Measurements from ENCODE around the gene KLHDC3. TPM values are rescaled to one million over a fixed set of nuclear protein-coding genes. Genes with fewer than 3 reads are reported as not detected.

The KLHDC3 gene, protein sequence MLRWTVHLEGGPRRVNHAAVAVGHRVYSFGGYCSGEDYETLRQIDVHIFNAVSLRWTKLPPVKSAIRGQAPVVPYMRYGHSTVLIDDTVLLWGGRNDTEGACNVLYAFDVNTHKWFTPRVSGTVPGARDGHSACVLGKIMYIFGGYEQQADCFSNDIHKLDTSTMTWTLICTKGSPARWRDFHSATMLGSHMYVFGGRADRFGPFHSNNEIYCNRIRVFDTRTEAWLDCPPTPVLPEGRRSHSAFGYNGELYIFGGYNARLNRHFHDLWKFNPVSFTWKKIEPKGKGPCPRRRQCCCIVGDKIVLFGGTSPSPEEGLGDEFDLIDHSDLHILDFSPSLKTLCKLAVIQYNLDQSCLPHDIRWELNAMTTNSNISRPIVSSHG
- 42.5 TPM for total RNA-seq

DNA sequence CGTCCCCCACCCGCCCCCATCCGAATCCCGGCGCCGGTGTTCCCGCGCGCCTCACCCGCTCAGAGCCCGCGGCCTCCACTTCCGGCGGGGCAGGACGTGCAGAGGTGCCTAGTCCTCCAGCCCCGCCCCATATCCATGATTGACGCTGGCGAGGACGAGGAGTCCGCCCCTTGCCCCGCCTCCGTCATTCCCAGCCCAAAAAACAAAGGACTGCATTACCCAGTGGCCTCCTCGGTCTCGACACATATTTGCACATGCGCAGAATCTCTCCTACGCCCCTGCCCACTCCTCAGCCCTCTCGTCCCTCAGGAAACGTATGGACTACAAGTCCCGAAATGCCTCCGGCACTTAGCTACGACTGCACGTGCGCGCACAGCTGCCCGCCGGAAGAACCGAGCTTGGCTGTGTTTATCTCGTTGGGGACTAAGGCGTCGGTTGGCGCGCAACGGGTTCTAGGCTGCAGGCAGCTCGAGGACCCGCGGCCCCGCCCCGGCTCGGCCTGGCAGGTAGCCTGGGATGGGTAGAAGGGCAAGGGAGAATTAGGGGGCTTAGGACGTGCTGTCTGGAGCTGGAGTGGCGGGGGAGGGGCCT, at the start of gene KLHDC3, which contains the start of gene MEA1:
Gene KLHDC3, plus strand, starts transcription at position 407 of the 591 bp plus-strand sequence. CDS start 2,944 bp downstream, outside the sequence.
Gene MEA1, minus strand, starts transcription at position 104 of the 591 bp plus-strand sequence. CDS start 133 bp downstream, outside the sequence.
- peak; percentile 99 for DNase-seq (ENCODE audit: low spot score)
- peak; percentile 97 for ATAC-seq

DNA sequence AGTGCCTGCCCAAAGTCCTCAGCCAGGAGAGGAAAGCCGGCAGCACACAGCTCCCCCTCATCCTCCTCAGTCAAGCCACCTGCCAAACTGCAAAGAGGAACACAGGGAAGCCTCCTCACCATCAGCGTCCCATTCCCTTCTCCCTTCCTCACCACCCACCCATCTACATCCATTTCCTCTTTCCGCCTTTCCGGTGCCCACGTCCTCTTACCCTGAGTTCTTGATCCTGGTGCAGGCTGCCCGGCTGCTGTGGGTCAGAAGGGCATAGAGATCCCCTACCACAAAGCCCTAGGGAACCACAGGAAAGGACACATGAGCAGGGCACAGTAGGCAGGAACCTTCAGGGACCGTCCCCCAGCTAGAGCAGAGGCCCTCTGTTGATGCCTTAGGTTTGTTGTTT, 47.5 kb upstream of the KLHDC3 start:
- DNase-seq (ENCODE audit: low spot score), result no peak
- no peak for ATAC-seq

DNA sequence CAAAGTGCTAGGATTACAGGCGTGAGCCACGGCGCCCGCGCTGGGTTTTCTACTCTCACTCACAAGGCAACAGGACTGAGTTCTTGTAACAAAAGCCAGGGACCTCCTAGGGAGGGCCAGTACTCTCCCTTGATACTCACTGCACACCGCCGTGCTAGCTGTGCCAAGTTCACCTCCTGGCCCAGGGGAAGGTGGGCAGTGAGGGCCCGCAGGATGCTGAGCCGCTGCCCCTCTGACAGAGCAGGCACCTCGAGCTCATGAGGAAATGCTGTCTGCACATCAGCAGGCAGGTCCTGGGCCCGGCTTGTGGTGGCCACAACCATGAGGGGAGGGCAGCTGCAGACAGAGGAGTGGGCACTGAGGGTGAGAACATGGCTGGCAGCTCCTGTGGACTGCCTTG, 46.8 kb upstream of the KLHDC3 start:
- ATAC-seq (peak; percentile 3), DNase-seq (ENCODE audit: low spot score) (no peak)

DNA sequence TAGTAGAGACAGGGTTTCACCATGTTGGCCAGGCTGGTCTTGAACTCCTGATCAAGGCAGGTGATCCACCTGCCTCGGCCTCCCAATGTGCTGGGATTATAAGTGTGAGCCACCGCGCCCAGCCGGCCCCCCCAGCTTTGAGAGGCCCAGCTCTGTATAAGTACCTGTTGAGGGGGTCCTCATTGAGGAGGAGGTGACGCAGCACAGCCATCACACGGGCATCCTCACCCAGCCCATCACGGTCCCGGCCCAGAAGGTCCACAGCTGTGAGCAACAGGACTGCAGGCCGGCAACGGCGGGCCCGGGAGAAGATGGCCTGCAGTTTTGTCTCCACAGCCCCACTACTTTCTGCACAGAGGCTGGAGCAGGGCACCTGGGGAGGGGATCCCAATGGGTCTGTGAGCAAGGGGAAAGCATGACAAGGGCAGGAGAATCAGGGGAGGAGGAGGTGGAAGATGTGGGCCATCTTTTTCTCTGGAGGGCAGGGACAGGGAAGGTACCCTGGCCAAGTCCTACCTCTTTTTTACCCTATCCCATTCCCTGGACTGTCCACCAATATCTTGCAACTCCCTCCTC, 45.8 kb upstream of the KLHDC3 start:
- DNase-seq (ENCODE audit: low spot score) (no peak), ATAC-seq (peak; percentile 7)

DNA sequence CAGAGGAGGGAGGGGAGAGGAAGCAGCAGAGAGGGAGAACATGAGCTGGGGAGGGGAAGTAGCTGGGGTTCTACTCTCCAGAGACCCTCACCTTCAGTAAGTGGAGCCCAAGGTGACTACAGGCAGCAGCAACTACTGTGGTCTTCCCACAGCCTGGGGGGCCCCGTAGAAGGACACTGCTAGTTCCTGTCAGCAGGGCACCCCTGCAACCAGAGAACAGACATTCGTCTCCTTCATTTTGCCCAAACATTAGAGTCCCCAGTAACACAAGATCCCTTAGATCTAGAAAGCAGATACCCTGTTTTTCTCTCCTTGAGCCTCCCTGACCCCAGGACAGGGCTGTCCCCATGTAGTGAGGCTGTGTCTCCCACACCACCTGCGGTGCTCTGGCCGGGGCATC, 45.3 kb upstream of the KLHDC3 start:
- peak; percentile 18 for ATAC-seq
- DNase-seq (ENCODE audit: low spot score), result no peak

DNA sequence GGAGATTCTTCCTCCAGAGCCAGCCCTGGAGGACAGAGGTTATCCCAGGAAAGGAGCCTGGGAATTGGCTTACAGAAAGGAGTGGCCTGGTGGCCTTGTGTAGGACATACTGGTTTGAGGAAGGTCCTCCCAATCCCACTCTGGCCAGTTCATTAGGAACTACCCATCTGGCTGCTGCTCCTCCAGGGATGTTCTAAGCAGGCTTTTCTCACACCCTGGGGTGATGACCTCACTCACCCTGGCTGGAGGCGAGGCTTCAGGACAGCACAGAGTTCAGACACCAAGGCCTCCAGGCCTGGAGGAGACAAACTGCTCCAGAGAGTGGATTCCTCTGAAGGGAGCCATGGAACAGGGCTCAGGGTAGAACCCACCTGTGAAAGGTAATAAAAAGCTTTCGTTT, 44.6 kb upstream of the KLHDC3 start:
- DNase-seq (ENCODE audit: low spot score) (no peak), ATAC-seq (peak; percentile 25)

DNA sequence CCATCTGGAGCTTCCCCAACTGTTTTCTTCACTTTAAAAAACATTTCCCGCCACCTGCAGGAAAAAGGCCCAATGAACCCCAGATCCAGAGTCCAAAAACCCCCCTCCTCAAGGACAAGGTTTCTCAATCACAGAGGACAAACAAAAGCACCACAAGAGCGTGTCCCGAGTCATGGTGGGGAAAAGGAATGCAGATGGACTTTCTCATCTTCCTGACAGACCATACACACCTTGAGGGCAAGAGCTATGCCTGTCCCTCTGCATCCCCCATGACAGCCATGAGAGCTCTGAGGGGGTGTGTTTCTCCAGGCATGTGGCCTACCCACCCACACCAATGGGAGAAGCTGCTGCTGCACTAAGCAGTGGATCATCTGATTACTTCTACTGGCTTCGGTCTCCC, 44.1 kb upstream of the KLHDC3 start:
- DNase-seq (ENCODE audit: low spot score) (no peak), ATAC-seq (peak; percentile 1)

DNA sequence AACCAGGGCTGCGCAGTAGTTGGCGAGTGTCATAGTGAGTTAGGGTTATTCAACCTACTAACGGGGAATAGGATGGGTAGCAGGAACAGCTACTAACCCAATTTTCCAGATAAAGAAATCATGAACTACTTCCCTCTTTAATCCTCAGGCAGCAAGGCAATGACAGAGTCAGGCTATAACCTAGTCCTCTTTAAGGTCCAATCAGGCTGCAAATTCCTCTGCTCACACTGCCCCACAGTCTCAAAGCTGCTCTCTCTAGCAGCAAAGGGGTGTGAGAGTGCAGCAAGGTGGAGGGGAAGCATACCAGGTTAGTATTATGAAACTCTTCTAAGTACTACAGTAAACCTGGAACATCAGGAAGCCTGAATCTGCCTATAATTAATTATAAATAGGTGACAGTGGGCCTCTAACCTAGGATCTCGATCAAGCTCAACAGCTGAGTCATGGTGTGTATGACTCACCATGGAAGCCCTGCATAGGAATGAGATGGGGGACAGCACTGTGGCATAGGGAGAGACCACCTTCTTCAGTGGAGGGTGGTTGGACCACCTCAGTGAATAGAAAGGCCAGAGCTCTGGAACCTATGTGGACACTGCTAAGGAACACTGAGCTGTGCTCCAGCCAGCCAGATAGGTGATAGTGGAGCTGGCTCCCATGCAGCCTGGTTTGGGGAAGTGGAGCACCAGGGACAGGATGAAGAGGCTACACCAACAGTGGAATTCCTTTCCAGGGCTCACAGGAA, 43.0 kb upstream of the KLHDC3 start:
- DNase-seq (ENCODE audit: low spot score) (no peak), ATAC-seq (no peak)

DNA sequence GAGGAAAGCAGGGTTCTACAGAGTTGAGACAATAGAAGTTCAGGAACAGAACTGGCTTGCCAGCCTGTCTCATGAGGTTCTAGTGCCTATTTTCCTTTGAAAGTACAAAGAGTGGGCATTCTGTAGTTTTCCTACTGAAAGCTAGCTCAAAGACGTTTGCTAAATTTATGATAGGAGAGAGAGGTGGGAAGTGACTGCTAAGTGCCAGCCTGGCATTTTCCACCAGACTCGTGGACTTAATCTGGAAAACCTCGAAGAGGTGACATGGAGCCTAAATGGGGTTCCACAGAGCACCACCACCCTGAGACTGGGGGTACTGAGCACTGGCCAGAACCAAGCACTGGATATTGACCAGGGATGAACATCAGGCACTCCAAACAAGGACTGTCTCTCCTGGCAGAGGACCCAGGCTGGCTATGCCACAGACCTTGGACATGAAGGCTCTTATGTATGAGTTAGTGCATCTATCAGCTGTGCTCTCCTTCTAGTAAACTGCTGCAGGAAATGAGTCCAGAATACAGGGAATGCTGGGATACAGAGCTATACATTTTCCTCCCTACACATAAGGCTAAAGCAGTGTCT, 42.2 kb upstream of the KLHDC3 start:
- ATAC-seq, result no peak
- no peak for DNase-seq (ENCODE audit: low spot score)

DNA sequence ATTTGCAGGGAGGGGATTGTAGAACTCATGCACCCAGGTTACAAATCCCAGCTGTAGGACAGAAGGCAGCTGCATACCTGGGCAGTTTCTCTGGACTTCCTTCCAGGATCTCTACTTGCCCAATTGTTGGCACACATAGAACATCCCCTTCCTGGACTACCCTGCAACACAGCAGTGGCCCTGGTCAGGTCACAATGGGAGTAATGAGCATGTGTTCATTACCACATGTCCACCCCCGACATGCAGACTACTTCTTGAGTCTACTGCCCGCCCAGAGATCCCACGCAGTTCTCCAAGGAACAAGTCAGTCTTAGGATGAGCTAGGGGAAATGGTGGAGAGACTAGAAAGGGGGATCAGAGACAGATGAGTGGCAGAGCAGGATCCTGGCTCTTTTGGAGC, 40.1 kb upstream of the KLHDC3 start:
- no peak for ATAC-seq
- no peak for DNase-seq (ENCODE audit: low spot score)

DNA sequence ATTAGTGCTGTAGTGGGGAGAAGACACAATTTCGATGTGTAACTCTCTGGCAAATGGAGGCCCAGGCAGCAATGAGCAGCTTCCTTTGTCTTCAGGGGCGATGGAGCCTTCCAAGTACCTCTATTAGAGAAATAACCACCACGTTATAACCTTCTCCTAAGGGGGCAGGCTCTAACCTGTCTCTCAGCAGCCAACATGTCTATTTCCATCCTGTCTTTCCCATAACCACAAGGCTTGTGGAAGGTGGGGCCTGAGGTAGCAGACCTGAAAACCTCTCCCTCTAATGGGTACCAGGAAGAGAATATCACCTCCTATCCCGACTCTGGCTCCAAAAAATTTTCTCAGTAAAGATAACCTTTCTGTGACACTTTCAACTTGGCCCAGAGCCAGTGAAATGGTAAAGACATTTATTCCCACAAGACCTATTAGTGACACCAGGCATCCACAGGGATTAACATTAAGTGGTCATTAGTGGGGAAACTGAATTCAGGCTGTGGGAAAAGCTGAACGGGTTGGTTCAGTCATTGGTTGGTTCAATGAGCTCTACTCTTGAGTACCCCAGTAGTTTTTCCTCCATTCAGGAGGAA, 39.0 kb upstream of the KLHDC3 start:
- ATAC-seq (no peak), DNase-seq (ENCODE audit: low spot score) (no peak)

DNA sequence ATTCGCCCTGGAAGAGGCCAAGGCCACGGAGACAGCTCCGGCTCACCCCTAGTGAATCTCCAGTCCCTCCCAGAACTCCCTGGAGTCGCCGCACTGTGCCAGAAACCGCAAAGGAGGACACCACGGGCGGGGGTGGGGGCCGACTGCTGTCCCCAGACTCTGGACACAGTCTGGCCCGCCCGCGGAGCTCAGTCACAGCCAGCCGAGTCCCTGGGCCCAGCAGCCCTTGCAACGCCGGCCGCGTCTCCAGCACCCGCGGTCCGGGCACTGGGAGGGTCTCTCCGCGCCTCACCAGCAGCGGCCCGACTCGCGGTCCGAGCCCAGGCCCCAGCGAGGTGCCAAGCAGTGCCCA, 35.6 kb upstream of the KLHDC3 start:
- DNase-seq (ENCODE audit: low spot score) (no peak), ATAC-seq (peak; percentile 58)

DNA sequence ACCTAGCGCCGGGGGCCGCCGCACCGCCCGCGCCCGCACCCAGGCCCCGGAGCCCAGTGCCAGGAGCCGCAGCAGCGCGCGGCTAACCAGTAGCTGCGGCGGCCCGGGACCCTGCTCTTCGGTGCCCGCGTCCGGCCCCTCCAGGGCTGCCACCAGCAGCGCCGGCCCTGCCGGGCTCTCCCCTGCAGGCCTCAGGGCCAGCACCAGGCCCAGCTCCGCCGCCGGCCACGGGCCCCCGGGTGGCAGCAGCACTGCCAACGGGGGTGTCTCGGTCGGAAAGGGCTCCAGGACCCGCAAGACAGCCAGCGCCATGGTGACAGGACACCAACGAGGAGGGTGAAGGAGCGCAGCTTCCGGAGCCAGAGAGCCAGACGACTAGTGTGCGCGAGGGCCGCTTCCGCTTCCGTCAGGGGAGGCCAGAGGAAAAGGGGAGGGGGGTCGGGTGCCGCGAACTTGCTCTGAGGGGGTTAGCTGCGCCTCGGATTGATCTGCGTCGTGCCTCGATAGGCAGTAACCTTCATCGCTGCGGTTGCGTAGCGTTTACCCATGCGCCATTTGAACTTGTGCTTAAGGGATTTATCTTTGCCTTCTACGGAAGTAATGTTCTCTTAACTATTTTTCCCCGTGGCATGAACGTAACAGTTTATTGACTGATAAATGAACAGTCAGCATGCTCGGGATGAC, 35.1 kb upstream of the KLHDC3 start, which contains the start of gene PEX6:
Gene PEX6, minus strand, starts transcription at position 343 of the 684 bp plus-strand sequence. Its CDS starts 31 bp downstream, at position 312.
- ATAC-seq (peak; percentile 93), DNase-seq (ENCODE audit: low spot score) (peak; percentile 89)

DNA sequence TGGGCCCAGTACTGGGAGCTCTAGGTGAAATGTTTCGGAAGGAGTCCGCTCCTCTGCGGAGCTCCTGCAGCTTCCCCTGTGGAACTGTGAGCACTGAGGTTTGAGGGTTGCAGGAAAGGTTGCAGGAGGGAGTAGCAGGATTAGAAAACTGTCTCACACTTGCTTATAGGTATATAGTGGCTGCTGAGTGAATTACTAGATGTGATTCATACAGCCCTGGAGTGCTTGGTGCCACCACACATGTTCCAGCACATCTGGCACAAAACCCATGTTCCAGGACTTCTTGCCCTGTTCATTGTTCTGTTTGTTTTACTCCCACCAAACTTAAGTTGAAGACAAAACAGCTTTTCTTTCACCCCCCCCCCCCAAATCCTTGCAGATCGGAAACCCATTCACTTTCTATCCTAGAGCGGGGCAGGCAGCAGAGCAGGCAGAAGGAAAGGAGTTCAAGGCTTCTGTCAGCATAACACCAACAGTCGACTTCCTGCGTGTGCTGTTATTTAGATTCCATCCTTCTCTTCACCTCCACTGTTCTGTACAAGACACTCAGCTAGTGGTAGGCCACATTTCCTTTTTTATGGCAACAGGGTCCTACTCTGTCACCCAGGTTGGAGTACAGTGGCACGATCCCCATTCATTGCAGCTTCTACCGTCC, 34.4 kb upstream of the KLHDC3 start:
- ATAC-seq (peak; percentile 12), DNase-seq (ENCODE audit: low spot score) (no peak)

DNA sequence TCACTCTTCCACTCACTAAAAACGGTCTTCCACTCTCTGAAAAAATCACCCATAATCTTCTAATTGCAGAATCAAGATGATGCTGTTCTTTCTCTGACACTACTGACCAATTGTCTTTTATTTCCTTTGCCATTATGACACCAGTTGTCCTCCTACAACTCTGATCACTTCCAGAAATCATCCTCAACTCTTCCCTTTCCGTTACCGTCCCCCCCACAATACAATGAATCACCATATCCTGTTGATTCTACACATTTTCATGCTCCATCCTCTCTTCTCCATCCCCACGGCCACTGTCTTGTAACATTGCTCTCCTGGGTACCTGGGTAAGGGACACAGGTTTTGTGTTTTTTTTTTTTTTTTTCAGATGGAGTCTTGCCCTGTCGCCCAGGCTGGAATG, 32.2 kb upstream of the KLHDC3 start:
- DNase-seq (ENCODE audit: low spot score) (no peak), ATAC-seq (no peak)

DNA sequence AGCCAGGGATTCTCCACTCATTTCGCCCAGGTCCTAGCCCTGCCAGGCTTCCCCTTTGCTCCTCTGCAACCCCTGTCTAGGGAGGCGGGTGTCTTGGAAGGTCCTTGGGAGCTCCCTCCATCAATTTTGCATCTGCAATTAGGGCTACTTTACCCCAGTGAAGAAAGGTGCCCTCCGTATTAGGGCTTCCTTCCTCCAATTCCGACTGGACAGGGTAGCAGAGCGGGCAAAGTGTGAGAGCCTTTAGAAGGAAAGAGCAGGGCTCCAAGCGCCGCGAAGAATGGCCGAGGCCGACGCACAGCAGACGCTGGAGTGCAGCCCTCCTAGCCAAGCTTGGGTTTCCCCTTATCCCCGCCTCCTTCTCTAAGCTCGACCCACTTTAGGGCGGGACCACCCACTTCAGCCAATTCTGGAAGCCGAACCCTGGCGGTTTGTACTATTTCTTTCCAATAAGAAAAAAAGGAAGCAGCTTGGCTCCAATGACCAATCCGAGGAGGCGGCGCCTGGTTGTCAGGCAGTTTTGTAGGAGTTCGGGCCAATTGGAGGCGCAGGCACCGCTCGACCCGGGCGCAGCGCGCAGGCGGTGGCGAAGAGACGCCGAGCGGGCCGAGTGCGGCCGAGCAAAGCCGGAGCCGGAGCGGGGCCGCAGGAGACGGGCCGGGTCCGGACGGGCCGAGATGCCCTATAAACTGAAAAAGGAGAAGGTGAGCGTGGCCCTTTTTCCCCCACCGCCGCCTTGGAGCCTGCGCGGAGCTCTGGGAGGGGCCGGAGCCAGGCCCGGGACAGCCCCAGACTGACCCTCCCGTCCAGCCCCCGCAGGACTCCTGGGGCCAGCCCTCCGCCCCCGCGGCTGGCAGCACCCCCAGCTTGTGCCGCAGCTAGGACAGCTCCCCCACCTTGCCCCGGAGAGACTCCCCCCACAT, 29.8 kb upstream of the KLHDC3 start, which contains the start of gene PPP2R5D:
Gene PPP2R5D, plus strand, starts transcription at position 570 of the 923 bp plus-strand sequence. Its CDS starts 108 bp downstream, at position 678.
- DNase-seq (ENCODE audit: low spot score), result peak; percentile 98
- ATAC-seq, result peak; percentile 93

DNA sequence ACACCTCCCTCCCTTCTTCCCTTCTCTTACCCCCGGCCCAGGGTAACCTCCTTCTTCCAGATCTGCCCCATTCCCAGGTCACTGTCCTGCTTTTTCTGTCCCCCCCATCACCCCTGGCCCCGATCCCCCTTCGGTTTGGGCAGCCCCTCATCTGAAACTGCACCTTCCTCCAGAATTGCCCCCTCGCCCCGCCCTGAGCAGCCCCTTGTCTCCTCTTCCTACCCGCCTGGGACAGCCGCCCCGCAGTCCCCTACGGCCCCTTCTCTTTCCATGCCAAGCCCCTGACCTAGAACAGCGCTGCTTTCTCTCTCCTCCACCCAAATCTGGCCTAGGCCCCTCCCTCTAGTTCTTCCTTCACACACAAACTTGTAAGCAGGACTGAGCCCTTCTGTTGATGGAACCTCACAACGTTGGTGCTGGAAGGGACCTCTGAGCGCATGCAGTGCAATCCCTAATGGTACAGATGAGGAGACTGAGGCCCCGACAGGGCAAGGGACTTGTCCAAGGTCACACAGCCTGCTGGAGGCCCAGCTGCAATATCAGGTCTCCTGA, 29.0 kb upstream of the KLHDC3 start:
- no peak for ATAC-seq
- no peak for DNase-seq (ENCODE audit: low spot score)
